ENCODE measurements around the gene PLVAP. TPM values are rescaled to one million over a fixed set of nuclear protein-coding genes. Genes with fewer than 3 reads are reported as not detected.

Gene PLVAP, protein sequence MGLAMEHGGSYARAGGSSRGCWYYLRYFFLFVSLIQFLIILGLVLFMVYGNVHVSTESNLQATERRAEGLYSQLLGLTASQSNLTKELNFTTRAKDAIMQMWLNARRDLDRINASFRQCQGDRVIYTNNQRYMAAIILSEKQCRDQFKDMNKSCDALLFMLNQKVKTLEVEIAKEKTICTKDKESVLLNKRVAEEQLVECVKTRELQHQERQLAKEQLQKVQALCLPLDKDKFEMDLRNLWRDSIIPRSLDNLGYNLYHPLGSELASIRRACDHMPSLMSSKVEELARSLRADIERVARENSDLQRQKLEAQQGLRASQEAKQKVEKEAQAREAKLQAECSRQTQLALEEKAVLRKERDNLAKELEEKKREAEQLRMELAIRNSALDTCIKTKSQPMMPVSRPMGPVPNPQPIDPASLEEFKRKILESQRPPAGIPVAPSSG
- total RNA-seq (2022; extraction: Qiagen RNA extraction) = not detected in 5 replicates

DNA sequence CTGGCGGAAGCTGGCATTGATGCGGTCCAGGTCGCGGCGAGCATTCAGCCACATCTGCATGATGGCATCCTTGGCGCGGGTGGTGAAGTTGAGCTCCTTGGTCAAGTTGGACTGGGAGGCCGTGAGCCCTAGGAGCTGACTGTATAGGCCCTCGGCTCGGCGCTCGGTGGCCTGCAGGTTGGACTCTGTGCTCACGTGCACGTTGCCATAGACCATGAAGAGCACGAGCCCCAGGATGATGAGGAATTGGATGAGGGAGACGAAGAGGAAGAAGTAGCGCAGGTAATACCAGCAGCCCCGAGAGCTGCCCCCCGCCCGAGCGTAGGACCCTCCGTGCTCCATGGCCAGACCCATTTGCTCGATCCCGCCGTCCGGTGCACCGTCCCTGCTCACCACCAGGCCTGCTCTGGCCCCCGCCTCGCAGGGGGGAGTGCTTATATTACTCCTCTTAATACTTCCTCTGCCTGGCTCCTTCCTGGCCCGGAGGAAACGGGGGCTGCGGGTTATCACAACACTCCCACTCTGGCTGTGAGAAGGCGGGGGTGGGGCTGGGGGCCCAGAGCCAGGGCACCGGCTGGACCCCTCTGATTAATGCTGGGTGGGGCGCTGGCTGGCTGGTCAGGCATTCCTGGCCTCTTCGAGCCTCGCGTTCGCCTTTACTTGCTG lies at the start of gene PLVAP:
PLVAP (minus strand) TSS at position 408 of the 666 bp plus-strand sequence; CDS start at position 354, 54 bp downstream.

DNA sequence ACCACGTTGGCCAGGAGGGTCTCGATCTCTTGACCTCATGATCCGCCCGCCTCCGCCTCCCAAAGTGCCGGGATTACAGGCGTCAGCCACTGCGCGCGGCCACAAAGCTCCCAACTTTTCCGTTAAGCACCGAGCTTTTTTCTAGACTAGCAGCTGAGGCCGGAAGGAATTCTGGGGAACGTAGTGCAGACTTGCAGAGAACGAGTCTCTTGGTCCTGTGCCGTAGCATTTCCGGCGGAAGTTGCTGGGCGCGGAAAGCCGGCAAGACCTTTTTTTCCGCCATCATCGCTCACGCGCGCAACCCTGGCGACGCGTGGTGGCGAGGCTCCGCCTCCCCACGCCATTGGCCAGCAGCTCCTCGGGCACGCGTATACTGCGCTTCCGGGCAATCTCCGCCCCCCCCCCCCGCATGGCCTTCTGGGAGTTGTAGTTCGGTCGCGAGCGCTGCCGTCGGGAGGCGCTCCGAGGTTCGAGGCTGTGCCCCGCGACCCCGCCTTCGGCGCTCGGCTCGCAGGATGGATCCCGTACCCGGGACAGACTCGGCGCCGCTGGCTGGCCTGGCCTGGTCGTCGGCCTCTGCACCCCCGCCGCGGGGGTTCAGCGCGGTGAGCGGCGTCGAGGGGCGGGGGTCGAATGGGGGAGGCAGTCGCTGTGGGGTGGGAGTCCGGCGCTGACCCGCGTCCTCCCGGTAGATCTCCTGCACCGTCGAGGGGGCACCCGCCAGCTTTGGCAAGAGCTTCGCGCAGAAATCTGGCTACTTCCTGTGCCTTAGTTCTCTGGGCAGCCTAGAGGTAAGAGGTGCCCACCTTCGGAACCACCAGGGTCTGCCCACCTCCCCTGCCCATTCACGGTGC lies 42.7 kb upstream of the PLVAP start, which contains the start of gene MVB12A:
MVB12A (plus strand) TSS at position 427 of the 854 bp plus-strand sequence; CDS start at position 516, 89 bp downstream.

DNA sequence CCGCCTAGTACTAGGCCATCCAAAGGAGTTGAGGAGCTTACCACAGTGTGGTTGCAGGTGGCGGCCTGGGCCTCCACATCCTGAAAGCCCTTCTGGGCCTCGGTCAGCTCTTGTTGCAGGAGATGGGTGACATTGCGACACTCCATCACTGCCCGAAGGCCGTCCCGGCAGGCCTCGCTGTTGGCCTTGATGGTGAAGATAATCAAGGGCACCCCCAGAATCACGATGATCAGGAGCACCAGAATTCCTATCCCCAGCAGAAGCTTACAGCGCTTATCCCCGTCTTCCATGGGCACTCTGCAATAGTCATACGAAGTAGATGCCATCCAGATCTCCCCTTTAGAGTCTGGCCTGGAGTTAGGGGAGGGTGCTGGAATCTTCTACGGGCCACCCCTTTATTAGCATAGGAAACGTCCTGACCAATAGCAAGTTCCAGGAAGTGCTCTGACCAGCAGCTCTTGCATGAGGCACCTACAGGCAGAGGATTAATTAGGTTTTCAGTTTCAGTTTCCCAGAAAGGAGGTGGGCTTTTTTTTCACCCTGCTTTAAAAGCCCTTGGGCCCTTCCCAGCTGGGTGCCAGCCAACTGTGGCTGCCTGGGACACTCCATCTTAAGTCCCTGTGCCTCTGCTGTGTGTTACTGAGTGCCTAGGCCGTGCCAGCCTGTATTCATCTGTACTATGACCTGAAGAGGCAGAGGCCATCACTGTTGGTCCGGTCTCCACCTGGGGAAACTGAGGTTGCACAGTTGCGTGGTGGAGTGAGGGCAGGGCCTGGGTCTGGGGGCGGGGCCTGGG lies 28.3 kb upstream of the PLVAP start, which contains the start of gene BST2:
BST2 (minus strand) TSS at position 381 of the 796 bp plus-strand sequence; CDS start at position 326, 55 bp downstream.

DNA sequence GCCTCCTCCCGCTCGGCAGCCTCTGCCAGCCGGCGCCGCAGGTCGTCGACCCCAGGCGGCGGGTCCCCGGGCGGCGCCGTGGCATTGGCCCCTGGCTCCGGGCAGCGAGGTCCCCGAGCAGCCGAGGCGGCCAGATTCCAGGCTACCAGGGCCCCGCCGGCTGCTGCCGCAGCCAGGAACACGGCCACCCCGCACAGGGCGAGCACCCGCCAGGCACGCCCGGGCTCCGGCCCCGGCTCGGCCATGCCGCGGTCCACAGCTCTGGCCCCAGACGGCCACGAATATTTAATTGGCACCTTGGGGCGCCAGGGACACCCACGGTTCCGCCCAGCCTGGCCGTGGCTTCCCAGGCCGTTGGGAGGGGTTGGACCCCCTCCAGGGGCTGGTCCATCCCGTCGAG lies 16.8 kb upstream of the PLVAP start, which contains the start of gene CCDC194:
CCDC194 (minus strand) TSS at position 283 of the 400 bp plus-strand sequence; CDS start at position 245, 38 bp downstream.

DNA sequence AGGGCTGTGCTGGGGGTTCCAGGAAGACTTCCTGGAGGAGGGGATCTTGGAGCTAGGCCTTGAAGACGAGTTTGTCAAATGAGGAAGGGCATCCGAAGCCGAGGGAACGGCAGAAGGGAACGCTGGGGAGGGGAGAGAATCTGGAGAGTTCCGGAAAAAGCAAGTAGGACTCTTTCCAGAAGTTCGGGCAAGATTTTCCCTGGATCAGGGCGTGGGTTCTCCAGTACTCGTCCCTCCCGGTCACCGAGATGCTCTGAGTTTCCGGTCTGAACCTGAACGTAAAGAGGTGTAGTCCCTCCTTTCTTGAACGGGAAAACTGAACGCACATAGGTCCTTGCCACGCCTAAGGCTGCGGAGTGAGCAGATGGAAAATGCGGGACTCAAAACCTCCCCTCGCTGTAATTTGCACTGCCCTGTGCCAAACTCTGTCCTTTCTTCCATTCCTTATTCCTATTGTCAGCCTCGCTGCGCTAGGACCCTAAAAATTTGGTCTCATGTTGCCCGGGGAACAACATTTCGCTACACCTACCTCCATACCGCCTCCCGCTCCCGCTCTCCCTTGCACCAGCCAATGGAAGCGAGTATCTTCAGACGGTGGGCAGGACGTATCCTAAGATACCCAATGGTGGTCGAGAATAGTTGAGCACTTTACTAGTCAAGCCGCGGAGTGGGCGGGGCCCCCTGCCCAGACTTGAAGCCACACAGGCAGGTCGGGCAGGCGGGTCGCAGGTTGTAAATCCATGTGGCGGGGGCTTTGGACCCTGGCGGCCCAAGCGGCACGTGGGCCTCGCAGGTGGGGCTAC lies 40.1 kb downstream of the PLVAP start, which contains the start of gene GTPBP3:
GTPBP3 (plus strand) TSS at position 682 of the 803 bp plus-strand sequence; CDS start at position 741, 59 bp downstream.

DNA sequence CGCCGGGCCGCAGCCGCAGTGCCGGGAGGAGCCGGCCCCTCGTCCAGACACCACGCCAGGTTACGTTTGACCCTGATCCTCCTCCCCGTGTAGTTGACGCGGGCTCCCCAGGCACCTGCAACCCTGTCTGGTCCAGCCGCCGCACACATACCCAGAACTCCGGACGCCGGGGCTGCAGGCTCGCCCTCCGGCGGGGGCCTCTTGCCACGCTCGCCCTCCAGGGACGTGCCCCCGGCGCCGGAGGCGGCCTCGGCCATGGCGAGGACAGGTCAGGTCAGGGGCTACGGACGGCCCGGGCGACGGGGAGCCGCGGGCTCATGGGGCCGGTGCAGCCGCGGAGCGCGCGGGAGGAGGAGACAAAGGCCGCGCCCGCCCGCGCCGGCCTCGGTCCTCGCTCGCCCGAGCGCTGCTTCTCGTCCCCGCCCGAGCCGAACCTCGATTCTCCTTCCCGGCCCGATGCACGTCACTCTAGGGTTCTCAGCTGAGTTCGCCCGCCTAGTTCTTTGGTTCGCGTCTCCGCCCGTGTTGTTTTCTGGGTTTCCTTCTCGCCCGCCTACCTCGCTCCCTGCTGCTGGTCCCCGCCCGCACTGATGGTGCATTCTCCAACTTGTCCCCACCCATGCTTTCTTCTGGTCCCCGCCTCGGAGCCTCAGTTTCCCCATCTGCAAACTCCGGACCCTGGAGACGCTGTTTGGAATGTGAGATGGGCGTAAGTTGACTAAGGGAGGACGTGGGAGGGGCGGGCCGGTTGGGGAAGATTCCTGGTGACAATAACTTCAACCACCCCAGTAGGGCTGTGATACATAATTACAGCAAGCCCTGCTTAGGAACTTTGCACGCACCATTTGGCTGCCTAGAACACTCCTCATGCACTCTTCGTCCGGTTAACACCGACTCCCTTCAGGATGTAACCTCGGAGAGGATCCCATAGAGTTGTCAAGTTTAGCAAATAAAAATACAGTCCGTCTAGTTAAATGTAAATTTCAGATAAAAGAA lies 42.4 kb downstream of the PLVAP start, which contains the start of gene ANO8:
ANO8 (minus strand) TSS at position 442 of the 996 bp plus-strand sequence; CDS start at position 257, 185 bp downstream.

DNA sequence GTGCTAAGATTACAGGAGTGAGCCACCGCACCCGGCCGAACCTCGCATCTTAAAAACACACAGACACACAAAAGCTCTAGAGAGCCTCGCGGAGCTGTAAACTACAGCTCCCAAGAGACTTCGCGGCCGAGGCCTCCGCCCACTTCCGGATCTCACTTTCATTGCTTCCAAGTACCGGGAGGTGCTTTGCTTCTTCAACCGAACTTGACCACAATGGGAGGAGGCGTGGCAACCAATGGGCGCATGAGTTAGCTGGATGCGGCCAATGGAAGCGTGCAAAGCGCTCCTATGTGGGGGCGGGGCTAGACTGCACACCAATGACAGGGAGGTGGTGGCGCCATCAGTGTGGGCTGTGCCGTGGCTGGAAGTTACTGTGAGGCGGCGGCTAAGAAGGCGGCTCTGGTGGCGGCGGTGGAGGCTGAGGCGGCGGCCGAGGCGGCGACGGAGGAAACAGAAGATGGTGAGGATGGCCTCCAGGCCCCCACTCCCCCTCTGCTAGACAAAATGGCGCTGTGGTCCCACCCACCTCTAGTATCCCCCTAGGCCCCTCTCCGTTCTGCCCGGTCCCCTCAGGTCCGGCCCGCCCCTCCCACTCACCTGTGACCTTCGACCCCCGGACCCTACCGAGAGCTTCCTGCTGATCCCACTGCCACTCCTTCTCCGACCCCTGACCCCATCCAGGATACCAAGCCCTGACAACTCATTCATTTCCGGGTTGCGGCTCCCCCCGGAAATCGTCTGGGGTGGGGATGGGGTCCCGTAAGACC lies 67.8 kb downstream of the PLVAP start, which contains the start of gene DDA1:
DDA1 (plus strand) TSS at position 366 of the 767 bp plus-strand sequence; CDS start at position 458, 92 bp downstream.

DNA sequence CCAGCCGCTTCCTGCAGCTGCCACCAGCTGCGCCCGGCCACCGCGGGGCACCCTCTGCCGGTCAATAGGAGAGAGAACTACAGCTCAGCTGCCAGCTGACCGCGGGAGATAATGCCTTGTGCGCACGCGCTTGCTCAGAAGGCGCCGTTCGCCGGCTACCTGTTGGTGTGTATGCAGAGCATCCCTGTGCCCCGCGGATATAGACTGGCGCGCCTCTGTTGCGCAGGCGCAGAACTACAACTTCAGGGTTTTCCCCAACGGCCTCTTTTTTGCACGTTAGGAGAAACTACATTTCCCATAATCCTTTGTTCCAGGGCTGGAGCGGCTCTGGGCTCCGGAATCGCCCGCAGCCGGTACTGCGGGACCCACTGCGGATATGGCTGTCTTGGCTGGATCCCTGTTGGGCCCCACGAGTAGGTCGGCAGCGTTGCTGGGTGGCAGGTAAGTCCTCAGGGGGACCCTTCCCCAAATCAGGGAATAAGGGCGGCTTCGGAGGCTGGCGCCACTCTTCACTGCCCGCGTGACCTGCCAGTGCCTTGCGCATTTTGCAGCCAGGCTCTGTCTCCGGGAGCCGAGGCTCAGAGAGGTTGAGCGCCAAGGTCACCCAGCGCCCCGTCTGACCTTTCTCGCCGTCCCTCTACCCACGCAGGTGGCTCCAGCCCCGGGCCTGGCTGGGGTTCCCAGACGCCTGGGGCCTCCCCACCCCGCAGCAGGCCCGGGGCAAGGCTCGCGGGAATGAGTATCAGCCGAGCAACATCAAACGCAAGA lies 71.4 kb downstream of the PLVAP start, which contains the start of gene MRPL34:
MRPL34 (plus strand) TSS at position 356 of the 768 bp plus-strand sequence; CDS start at position 377, 21 bp downstream.

DNA sequence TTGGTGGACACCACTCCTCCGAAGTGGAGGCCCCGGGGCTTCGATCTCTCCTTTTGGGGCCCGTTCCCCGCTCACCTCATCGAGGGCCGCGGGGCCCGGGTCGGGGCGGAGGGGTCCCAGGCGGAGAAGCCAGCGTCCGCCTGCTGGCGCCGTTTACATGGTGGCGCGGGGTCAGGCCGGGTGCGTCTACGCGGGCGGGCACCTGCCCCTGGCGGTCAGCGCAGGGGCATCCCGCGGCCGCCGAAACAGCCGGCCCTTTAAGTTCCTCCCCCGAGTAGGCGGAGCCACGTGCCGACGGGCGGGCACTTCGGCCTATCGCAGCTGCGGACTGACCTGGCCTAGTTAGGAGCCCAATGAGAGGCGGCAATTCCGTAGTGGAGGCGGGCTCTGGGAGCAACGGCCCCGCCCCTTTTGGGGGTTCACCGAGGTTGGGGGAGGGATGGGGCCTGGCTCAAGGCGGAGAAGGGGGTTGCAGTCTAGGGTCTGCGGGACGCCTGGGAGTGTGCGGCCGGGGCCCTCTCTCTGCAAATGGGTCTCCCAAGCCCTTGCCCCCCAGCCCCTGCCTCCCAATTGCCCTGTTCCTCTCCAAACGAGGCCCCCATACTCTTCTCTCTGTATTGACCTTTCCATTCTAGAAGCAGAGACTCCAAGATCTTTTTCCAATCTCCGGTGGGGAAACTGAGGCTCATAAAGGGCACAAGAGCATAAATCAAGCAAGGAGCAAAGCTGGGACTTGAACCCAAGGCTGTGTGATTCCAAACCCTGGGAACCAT lies 73.8 kb downstream of the PLVAP start, which contains the start of gene ABHD8:
ABHD8 (minus strand) TSS at position 259 of the 773 bp plus-strand sequence. CDS start 1,809 bp downstream, outside the sequence.

Other genes starting within 250 kb of the PLVAP start
- 13.2 to 15.5 TPM (median 13.9 TPM) in 5 replicates for gene USE1, start 162.0 kb downstream of the PLVAP start, total RNA-seq (2022; extraction: Qiagen RNA extraction)
- 9.7 to 13.9 TPM (median 12.9 TPM) in 5 replicates for gene OCEL1, start 151.1 kb downstream of the PLVAP start, total RNA-seq (2022; extraction: Qiagen RNA extraction)
- 30.3 to 57.3 TPM (median 52.6 TPM) in 5 replicates for gene NR2F6, start 131.4 kb downstream of the PLVAP start, total RNA-seq (2022; extraction: Qiagen RNA extraction)
- gene USHBP1, start 112.6 kb downstream of the PLVAP start, total RNA-seq (2022; extraction: Qiagen RNA extraction) = 0.07 TPM in 1 of 5 replicates, not detected in the others
- gene BABAM1, start 109.9 kb downstream of the PLVAP start, total RNA-seq (2022; extraction: Qiagen RNA extraction) = 56.1 to 65.2 TPM (median 63.2 TPM) in 5 replicates
- 0.24 to 0.46 TPM (median 0.36 TPM) in 5 replicates for gene ANKLE1, start 95.4 kb downstream of the PLVAP start, total RNA-seq (2022; extraction: Qiagen RNA extraction)
- 1.7 to 3.0 TPM (median 2.5 TPM) in 5 replicates for gene ABHD8, start 73.9 kb downstream of the PLVAP start, total RNA-seq (2022; extraction: Qiagen RNA extraction)
- gene MRPL34, start 71.5 kb downstream of the PLVAP start, total RNA-seq (2022; extraction: Qiagen RNA extraction) = 58.9 to 95.1 TPM (median 90.6 TPM) in 5 replicates
- 45.8 to 66.0 TPM (median 55.4 TPM) in 5 replicates for gene DDA1, start 67.8 kb downstream of the PLVAP start, total RNA-seq (2022; extraction: Qiagen RNA extraction)
- gene ANO8, start 42.5 kb downstream of the PLVAP start, total RNA-seq (2022; extraction: Qiagen RNA extraction) = 1.4 to 3.3 TPM (median 2.8 TPM) in 5 replicates
- 10.5 to 21.0 TPM (median 19.6 TPM) in 5 replicates for gene GTPBP3, start 39.8 kb downstream of the PLVAP start, total RNA-seq (2022; extraction: Qiagen RNA extraction)
- not detected in 5 replicates for gene CCDC194, start 16.9 kb upstream of the PLVAP start, total RNA-seq (2022; extraction: Qiagen RNA extraction)
- 0.12 to 0.21 TPM (median 0.17 TPM) in 3 of 5 replicates, not detected in the others for gene BST2, start 28.3 kb upstream of the PLVAP start, total RNA-seq (2022; extraction: Qiagen RNA extraction)
- gene MVB12A, start 42.7 kb upstream of the PLVAP start, total RNA-seq (2022; extraction: Qiagen RNA extraction) = 23.5 to 41.4 TPM (median 37.8 TPM) in 5 replicates
- gene TMEM221, start 71.3 kb upstream of the PLVAP start, total RNA-seq (2022; extraction: Qiagen RNA extraction) = 0.28 to 0.70 TPM (median 0.60 TPM) in 5 replicates
- not detected in 5 replicates for gene NXNL1, start 83.6 kb upstream of the PLVAP start, total RNA-seq (2022; extraction: Qiagen RNA extraction)
- 1.9 to 3.1 TPM (median 2.7 TPM) in 5 replicates for gene SLC27A1, start 93.2 kb upstream of the PLVAP start, total RNA-seq (2022; extraction: Qiagen RNA extraction)
- 48.3 to 80.1 TPM (median 73.2 TPM) in 5 replicates for gene PGLS, start 134.3 kb upstream of the PLVAP start, total RNA-seq (2022; extraction: Qiagen RNA extraction)
- gene COLGALT1, start 178.3 kb upstream of the PLVAP start, total RNA-seq (2022; extraction: Qiagen RNA extraction) = 49.4 to 79.4 TPM (median 78.3 TPM) in 5 replicates